Measurements from ENCODE around the gene C16orf86. TPM values are rescaled to one million over a fixed set of nuclear protein-coding genes. Genes with fewer than 3 reads are reported as not detected.

C16orf86 gene
- total and polyA plus RNA-seq, 7 donors: 0.46 to 26.1 (median 8.6) TPM

DNA sequence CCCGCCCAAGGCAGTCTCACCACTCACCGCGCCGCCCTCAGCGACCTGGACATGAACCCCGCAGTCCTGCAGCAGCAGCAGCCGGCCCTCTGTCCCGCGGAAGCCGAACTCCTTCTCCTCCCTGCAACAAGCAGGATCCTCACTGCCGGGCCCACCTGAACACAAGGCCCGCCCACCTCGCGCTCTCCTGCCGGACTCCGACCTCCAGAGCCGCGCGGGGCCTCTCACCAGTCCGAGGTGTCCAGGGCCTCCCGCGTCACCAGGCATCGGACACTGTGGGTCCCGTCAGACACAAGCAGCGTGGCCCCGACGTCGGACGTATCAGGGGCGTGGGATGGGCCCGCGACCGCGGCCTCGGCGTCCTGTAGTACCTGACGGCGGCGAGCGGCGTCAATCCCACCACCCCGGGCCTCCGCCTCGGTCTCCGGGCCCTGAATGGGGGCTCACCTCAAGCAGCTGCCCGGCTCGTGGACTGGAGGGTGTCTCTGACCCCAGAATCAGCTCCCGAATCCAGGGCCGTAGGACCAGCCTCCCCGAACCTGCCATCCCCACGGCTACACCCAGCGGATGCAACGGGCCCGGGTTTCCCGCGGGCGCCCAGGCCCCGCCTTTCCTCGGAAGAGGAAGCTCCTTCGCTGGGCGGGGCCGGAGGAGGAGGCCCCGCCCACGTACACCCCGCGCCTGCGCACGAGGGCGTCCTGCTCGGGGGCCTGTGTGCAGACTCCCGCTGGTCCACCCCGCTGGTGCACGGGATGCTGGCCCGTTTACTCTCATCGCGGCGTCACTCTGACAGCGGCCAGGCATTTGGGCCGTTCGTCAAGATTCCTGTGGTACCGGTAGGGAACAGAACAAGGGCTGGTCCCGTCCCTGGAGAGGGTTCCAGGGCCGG lies 6.7 kb upstream of the C16orf86 start, which contains the start of gene ACD:
TSS of gene ACD (minus strand) at position 586 of the 889 bp plus-strand sequence. CDS start at position 546, 40 bp downstream.
- Histone ChIP-seq H3K4me1 (peaks cover 0 to 26% (median 21%) of the 10 kb centered on the region in 4 donors), H3K36me3 (peaks cover 6 to 35% (median 11%) of the 10 kb centered on the region in 4 donors), H3K27me3 (peaks cover 0 to 8% (median 0%) of the 10 kb centered on the region in 3 donors), H3K9me3 (no peaks in the 10 kb centered on the region), H3K27ac (peak within 1 kb of the TSS; percentile 92 to 96 (median 96)), H3K4me3 (peak within 1 kb of the TSS; percentile 65 to 94 (median 80))
- WGBS, 2 donors: 0 to 1% methylated on average over 83 of the region's 83 CpGs
- peak; percentile 96 for DNase-seq
- TF ChIP-seq, protein P1, sequence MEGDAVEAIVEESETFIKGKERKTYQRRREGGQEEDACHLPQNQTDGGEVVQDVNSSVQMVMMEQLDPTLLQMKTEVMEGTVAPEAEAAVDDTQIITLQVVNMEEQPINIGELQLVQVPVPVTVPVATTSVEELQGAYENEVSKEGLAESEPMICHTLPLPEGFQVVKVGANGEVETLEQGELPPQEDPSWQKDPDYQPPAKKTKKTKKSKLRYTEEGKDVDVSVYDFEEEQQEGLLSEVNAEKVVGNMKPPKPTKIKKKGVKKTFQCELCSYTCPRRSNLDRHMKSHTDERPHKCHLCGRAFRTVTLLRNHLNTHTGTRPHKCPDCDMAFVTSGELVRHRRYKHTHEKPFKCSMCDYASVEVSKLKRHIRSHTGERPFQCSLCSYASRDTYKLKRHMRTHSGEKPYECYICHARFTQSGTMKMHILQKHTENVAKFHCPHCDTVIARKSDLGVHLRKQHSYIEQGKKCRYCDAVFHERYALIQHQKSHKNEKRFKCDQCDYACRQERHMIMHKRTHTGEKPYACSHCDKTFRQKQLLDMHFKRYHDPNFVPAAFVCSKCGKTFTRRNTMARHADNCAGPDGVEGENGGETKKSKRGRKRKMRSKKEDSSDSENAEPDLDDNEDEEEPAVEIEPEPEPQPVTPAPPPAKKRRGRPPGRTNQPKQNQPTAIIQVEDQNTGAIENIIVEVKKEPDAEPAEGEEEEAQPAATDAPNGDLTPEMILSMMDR (IDR thresholded peaks at IDR 0.05): no peak
- TF ChIP-seq EP300 (IDR thresholded peaks at IDR 0.05) (peak in 1 of 4 donors; percentile 43), POLR2A (IDR thresholded peaks at IDR 0.05) (peak; percentile 87 to 91), POLR2AphosphoS5 (IDR thresholded peaks at IDR 0.05) (peak; percentile 97 to 98 (median 97))
- intact Hi-C loops (cut with DNase I): loop anchor here (1.0 to 2.0 kb wide), 2 partner anchors 98 to 131 kb away; partner anchors contain the start of genes CTCF and RIPOR1

DNA sequence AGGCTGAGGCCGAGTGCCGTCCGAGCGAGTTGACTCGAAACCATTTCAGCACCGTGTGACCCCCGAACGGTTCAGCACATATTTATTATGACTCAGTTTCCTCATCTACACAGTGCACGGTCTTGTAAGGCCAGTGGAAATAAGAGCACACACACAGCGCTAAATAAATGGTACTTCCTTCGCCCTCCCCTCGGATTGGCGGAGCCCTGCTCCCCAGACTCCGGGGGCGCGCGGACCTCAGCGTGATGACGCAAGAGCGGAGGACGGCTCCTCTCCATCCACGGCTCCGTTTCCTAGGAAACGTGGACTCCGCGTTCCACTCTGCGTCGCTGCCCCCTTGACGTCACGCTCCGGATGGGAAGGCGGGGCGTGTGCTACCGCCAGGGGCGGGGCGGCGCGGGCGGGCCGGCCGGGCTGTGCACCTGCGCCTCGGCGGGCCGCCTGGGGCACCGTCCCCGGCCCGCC lies 6.0 kb upstream of the C16orf86 start, which contains the start of gene PARD6A:
TSS of gene PARD6A (plus strand) at position 397 of the 465 bp plus-strand sequence. CDS start 79 bp downstream, outside the sequence.
- Histone ChIP-seq H3K4me1 (peaks cover 0 to 29% (median 26%) of the 10 kb centered on the region in 4 donors), H3K27ac (peak within 1 kb of the TSS; percentile 92 to 96 (median 96)), H3K9me3 (no peaks in the 10 kb centered on the region), H3K36me3 (peaks cover 6 to 35% (median 11%) of the 10 kb centered on the region in 4 donors), H3K27me3 (peaks cover 0 to under 1% (median 0%) of the 10 kb centered on the region in 3 donors), H3K4me3 (peak within 1 kb of the TSS; percentile 65 to 94 (median 80))
- intact Hi-C loops (cut with DNase I): loop anchor here (1.0 to 2.0 kb wide), 2 partner anchors 98 to 132 kb away; partner anchors contain the start of genes CTCF and RIPOR1
- 0 to 1% methylated on average over 48 of the region's 48 CpGs for WGBS, 2 donors
- peak; percentile 99 for DNase-seq
- TF ChIP-seq POLR2A (IDR thresholded peaks at IDR 0.05): no peak
- TF ChIP-seq EP300 (IDR thresholded peaks at IDR 0.05): peak in 1 of 4 donors; percentile 42

DNA sequence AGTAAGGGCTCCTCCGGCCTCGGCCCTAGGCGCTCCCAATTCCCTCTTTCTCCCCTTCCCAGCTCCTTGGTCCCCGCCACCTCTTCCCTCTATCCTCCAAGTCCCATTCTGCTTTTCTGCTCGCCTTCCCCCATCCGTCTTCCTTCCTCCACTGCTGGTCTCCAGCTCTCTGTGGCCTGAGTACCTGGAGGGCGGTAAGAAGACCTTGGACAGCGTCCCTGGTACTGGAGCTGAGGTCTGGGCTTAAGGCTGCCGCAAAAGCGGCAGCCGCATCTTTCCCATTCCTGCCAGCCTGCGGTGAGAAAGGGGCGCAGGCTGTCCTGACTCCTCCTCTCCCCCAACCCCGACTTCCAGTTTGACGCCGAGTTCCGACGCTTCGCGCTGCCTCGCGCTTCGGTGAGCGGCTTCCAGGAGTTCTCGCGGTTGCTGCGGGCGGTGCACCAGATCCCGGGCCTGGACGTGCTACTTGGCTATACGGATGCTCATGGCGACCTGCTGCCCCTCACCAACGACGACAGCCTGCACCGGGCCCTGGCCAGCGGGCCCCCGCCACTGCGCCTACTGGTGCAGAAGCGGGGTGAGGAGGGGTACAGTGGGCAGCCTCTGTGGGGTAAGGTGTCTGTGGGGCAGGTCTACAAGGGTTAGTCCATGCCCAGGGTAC lies 5.4 kb upstream of the C16orf86 start:
- DNase-seq: peak; percentile 73
- no peak for TF ChIP-seq POLR2AphosphoS5 (IDR thresholded peaks at IDR 0.05)
- TF ChIP-seq POLR2A (IDR thresholded peaks at IDR 0.05): no peak
- TF ChIP-seq, protein P1 (IDR thresholded peaks at IDR 0.05): no peak
- no peak for TF ChIP-seq EP300 (IDR thresholded peaks at IDR 0.05)
- 10 to 11% methylated on average over 39 of the region's 39 CpGs for WGBS, 2 donors
- Histone ChIP-seq H3K27ac (peak overlapping the region; percentile 92 to 96 (median 96)), H3K4me1 (peaks cover 0 to 35% (median 32%) of the 10 kb centered on the region in 4 donors), H3K36me3 (peaks cover 6 to 35% (median 11%) of the 10 kb centered on the region in 4 donors), H3K4me3 (peak overlapping the region; percentile 31 to 94 (median 80)), H3K27me3 (no peaks in the 10 kb centered on the region), H3K9me3 (no peaks in the 10 kb centered on the region)
- intact Hi-C loops (cut with DNase I): loop anchor here (2.0 kb wide), 1 partner anchor 132 kb away; the partner anchor contains the start of gene RIPOR1

DNA sequence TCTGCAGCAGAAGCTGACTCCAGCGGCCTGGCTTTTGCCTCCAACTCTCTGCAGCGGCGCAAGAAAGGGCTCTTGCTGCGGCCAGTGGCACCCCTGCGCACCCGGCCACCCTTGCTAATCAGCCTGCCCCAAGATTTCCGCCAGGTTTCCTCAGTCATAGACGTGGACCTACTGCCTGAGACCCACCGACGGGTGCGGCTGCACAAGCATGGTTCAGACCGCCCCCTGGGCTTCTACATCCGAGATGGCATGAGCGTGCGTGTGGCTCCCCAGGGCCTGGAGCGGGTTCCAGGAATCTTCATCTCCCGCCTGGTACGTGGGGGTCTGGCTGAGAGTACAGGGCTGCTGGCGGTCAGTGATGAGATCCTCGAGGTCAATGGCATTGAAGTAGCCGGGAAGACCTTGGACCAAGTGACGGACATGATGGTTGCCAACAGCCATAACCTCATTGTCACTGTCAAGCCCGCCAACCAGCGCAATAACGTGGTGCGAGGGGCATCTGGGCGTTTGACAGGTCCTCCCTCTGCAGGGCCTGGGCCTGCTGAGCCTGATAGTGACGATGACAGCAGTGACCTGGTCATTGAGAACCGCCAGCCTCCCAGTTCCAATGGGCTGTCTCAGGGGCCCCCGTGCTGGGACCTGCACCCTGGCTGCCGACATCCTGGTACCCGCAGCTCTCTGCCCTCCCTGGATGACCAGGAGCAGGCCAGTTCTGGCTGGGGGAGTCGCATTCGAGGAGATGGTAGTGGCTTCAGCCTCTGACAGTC lies 4.5 kb upstream of the C16orf86 start:
- H3K36me3 ChIP-seq: peaks cover 6 to 30% (median 10%) of the 10 kb centered on the region in 4 donors
- no peaks in the 10 kb centered on the region for H3K9me3 ChIP-seq
- H3K4me3 ChIP-seq: no peak overlapping the region
- peak; percentile 64 for DNase-seq
- WGBS, 2 donors: 96% methylated on average over 34 of the region's 34 CpGs
- peaks cover 0 to 42% (median 37%) of the 10 kb centered on the region in 4 donors for H3K4me1 ChIP-seq
- intact Hi-C loops (cut with DNase I): loop anchor here (2.0 kb wide), 1 partner anchor 133 kb away; the partner anchor contains the start of gene RIPOR1
- H3K27ac ChIP-seq: no peak overlapping the region
- H3K27me3 ChIP-seq: no peaks in the 10 kb centered on the region
- TF ChIP-seq EP300 (IDR thresholded peaks at IDR 0.05): no peak
- TF ChIP-seq, protein P1 (IDR thresholded peaks at IDR 0.05): no peak
- no peak for TF ChIP-seq POLR2A (IDR thresholded peaks at IDR 0.05)
- no peak for TF ChIP-seq POLR2AphosphoS5 (IDR thresholded peaks at IDR 0.05)
